Right lobe of liver (tissue), 4 donors: ENCODE data around the gene SINHCAF.

Source experiments
- CTCF ChIP-seq, 4 donors: fragments of 200-600 bp in 3 of 4; fragments of 450-650 bp in 1 of 4; IDR thresholded peaks; one replicate each; pipeline versions ENCODE4 v1.5.1 to v1.8.0; 2016 to 2022; ENCODE audit warnings: antibody characterized with exemption in 4 of 4, mild to moderate bottlenecking in 2 of 4
- POLR2A ChIP-seq: fragments of 450-650 bp; IDR thresholded peaks from one replicate; pipeline ENCODE4 v1.6.1; 2017; ENCODE audit warnings: antibody characterized with exemption, mild to moderate bottlenecking
- donor health status: DM: no; HTN: no; CAD: no.
- donor health status: DM: no; HTN: no; CAD: no.
- donor health status: DM: no; HTN: yes; CAD: no.

- TF ChIP-seq POLR2A (no peak), CTCF (IDR thresholded peaks at IDR 0.05) (no peak)
Measured at GRCh38 chr12:31245822-31246469, 80.0 kb downstream of the SINHCAF start.
